Endothelial cell (in vitro differentiated cells): Measurements from ENCODE around the gene XRCC6. TPM values are rescaled to one million over a fixed set of nuclear protein-coding genes. Genes with fewer than 3 reads are reported as not detected.

ENCODE experiments used
- DNase-seq: peaks from one replicate; pipeline ENCODE4 v3.0.0; 2021; ENCODE audit warnings: low spot score
- H3K27ac Mint-ChIP-seq: one replicate; pipeline ENCODE4 v1.8.0; 2021; ENCODE audit warnings: mixed read lengths, inconsistent platforms; ENCODE audit not compliant: unreplicated experiment
- H3K27me3 Mint-ChIP-seq: one replicate; pipeline ENCODE4 v1.8.0; 2021; ENCODE audit warnings: mild to moderate bottlenecking, moderate library complexity, mixed read lengths, inconsistent platforms; ENCODE audit not compliant: unreplicated experiment
- H3K36me3 Mint-ChIP-seq: one replicate; pipeline ENCODE4 v1.8.0; 2021; ENCODE audit warnings: mild to moderate bottlenecking, low read depth, mixed read lengths, inconsistent platforms; ENCODE audit not compliant: unreplicated experiment
- H3K4me1 Mint-ChIP-seq: one replicate; pipeline ENCODE4 v1.8.0; 2021; ENCODE audit warnings: mild to moderate bottlenecking, mixed read lengths, inconsistent platforms; ENCODE audit not compliant: unreplicated experiment
- H3K4me3 Mint-ChIP-seq: one replicate; pipeline ENCODE4 v1.8.0; 2021; ENCODE audit warnings: mild to moderate bottlenecking, mixed read lengths, inconsistent platforms; ENCODE audit not compliant: unreplicated experiment
- H3K9me3 Mint-ChIP-seq: one replicate; pipeline ENCODE4 v1.8.0; 2021; ENCODE audit warnings: mixed read lengths, inconsistent platforms; ENCODE audit not compliant: unreplicated experiment
- CTCF ChIP-seq: fragments of 200-600 bp; sonication (generic); IDR thresholded peaks from one replicate; pipeline ENCODE4 v1.5.0; 2021; ENCODE audit warnings: antibody characterized with exemption; ENCODE audit not compliant: unreplicated experiment
- total RNA-seq: library from RNA; stranded (reverse); fragmentation: NEBNext Ultra II Directional; extraction: Animal tissue kit (Norgen Biotek cat#: 25700); gene quantifications from one replicate; pipeline ENCODE4 v1.2.1, GENCODE V29; 2021; ENCODE audit not compliant: unreplicated experiment

The XRCC6 gene
- total RNA-seq, 1 donor from 2014 or later = 211 TPM

- Mint-ChIP-seq H3K4me1 (peaks cover 4% of the 10 kb centered on the region), H3K9me3 (no peaks in the 10 kb centered on the region)
These were observed 8.3 kb upstream of the XRCC6 start for GRCh38 chr22:41612603-41613306.

GRCh38 chr22:41613456-41613855 lies 7.6 kb upstream of the XRCC6 start:
- no peaks in the 10 kb centered on the region for H3K27me3 Mint-ChIP-seq
- no peak overlapping the region for H3K27ac Mint-ChIP-seq
- no peak for TF ChIP-seq CTCF
- H3K36me3 Mint-ChIP-seq = peaks cover 3% of the 10 kb centered on the region
- no peak overlapping the region for H3K4me3 Mint-ChIP-seq
- no peak for DNase-seq
- H3K4me1 Mint-ChIP-seq = peaks cover 2% of the 10 kb centered on the region
- no peaks in the 10 kb centered on the region for H3K9me3 Mint-ChIP-seq

More at GRCh38 chr22:41612603-41613306, 8.3 kb upstream of the XRCC6 start:
- DNase-seq = no peak
- Mint-ChIP-seq H3K27me3 (no peaks in the 10 kb centered on the region), H3K4me3 (no peak overlapping the region), H3K36me3 (peaks cover 5% of the 10 kb centered on the region), H3K27ac (no peak overlapping the region)
- no peak for TF ChIP-seq CTCF

- peak overlapping the region; percentile 99 for H3K4me3 Mint-ChIP-seq
- no peaks in the 10 kb centered on the region for H3K36me3 Mint-ChIP-seq
- H3K9me3 Mint-ChIP-seq = no peaks in the 10 kb centered on the region
- DNase-seq = peak; percentile 39
- H3K4me1 Mint-ChIP-seq = peaks cover 15% of the 10 kb centered on the region
- no peak for TF ChIP-seq CTCF
- no peak overlapping the region for H3K27ac Mint-ChIP-seq
- no peaks in the 10 kb centered on the region for H3K27me3 Mint-ChIP-seq
These were observed 1.0 kb upstream of the XRCC6 start for GRCh38 chr22:41619979-41620588.

DNA sequence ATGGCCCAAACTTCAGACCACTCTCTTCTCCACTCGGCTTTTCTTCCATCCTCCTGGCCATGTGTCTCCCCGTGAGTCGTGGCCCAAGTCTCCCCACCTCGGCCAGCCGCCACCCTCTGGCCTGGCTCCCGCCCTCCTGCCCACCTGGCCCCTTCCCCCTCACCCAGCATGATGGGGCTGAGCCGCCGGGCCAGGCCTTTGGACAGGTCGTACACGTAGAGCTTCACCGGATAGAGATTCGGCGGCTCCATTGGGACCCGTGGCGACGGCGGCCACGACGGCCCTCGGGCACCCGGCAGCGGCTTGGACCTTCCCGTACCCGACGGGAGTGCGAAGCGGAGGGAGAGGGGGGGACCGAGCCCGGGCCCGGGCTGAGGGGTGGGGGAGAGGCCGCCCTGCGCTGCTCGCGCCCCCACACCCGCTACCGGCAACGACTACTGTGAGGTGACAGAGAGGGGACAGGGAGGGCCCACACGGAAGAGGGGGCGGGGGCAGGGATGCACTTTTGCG lies 451 bp upstream of the XRCC6 start, which contains the start of gene DESI1:
TSS of gene DESI1 (minus strand) at position 455 of the 510 bp plus-strand sequence. CDS start at position 251, 204 bp downstream.
- peak within 1 kb of the TSS; percentile 99 for H3K27ac Mint-ChIP-seq
- H3K36me3 Mint-ChIP-seq = no peaks in the 10 kb centered on the region
- H3K9me3 Mint-ChIP-seq = no peaks in the 10 kb centered on the region
- DNase-seq = no peak
- peaks cover 15% of the 10 kb centered on the region for H3K4me1 Mint-ChIP-seq
- H3K27me3 Mint-ChIP-seq = no peaks in the 10 kb centered on the region
- TF ChIP-seq CTCF = no peak
- peak within 1 kb of the TSS; percentile 99 for H3K4me3 Mint-ChIP-seq

GRCh38 chr22:41621911-41622179 lies 750 bp downstream of the XRCC6 start:
- Mint-ChIP-seq H3K27ac (peak overlapping the region; percentile 99), H3K36me3 (peaks cover 2% of the 10 kb centered on the region), H3K9me3 (no peaks in the 10 kb centered on the region)

More at GRCh38 chr22:41621911-41622179, 750 bp downstream of the XRCC6 start:
- Mint-ChIP-seq H3K27me3 (no peaks in the 10 kb centered on the region), H3K4me1 (peaks cover 15% of the 10 kb centered on the region), H3K4me3 (peak overlapping the region; percentile 99)
- DNase-seq = no peak
- TF ChIP-seq CTCF = no peak
